ENCODE measurements around the gene HSPB7.
"Not testable (repeated sequence)": the region's sequence is repeated elsewhere in the genome, so short reads cannot be mapped to it uniquely, and the experiment has no call there.

HSPB7 gene

GRCh38 chr1:16005597-16005996 is 12.2 kb downstream of the HSPB7 start:
- DNase-seq, result no peak

- DNase-seq, result not testable (repeated sequence)
Measured at GRCh38 chr1:16001274-16001673, 16.6 kb downstream of the HSPB7 start.

- no peak for DNase-seq
Measured at GRCh38 chr1:15998929-15999328, 18.9 kb downstream of the HSPB7 start.

GRCh38 chr1:15997637-15998280 is 20.1 kb downstream of the HSPB7 start:
- no peak for DNase-seq

- no peak for DNase-seq
Measured at GRCh38 chr1:15997076-15997585, 20.7 kb downstream of the HSPB7 start.

GRCh38 chr1:15994590-15995351 is 23.1 kb downstream of the HSPB7 start:
- no peak for DNase-seq

GRCh38 chr1:15994081-15994480 is 23.8 kb downstream of the HSPB7 start:
- DNase-seq, result no peak

GRCh38 chr1:15993666-15994065 is 24.2 kb downstream of the HSPB7 start:
- no peak for DNase-seq

- no peak for DNase-seq
Measured at GRCh38 chr1:15992582-15993500, 25.0 kb downstream of the HSPB7 start.

GRCh38 chr1:15992187-15992553 is 25.7 kb downstream of the HSPB7 start:
- no peak for DNase-seq

GRCh38 chr1:15991427-15992186 is 26.2 kb downstream of the HSPB7 start:
- DNase-seq, result no peak

GRCh38 chr1:15989776-15990175 is 28.1 kb downstream of the HSPB7 start:
- DNase-seq, result no peak

- no peak for DNase-seq
Measured at GRCh38 chr1:15988856-15989736, 28.7 kb downstream of the HSPB7 start.

- DNase-seq, result no peak
Measured at GRCh38 chr1:15985611-15986297, 32.1 kb downstream of the HSPB7 start.

GRCh38 chr1:15983275-15983674 is 34.6 kb downstream of the HSPB7 start:
- no peak for DNase-seq

GRCh38 chr1:15981679-15982078 is 36.2 kb downstream of the HSPB7 start:
- no peak for DNase-seq

- not testable (repeated sequence) for DNase-seq
Measured at GRCh38 chr1:15977947-15978346, 39.9 kb downstream of the HSPB7 start.

- DNase-seq, result peak; percentile 93
Measured at GRCh38 chr1:15975805-15976680, 41.8 kb downstream of the HSPB7 start, which contains the start of gene ZBTB17. Gene ZBTB17 (minus strand): TSS chr1:15976101. CDS start chr1:15948495, 27,606 bp downstream.

- peak; percentile 48 for DNase-seq
Measured at GRCh38 chr1:15975358-15975804, 42.5 kb downstream of the HSPB7 start.

GRCh38 chr1:15974855-15975254 is 43.0 kb downstream of the HSPB7 start:
- no peak for DNase-seq

All from NCI-H2227 treated with DMSO at 0.1 percent for 48 hours (cell line).